ENCODE results near the gene CEP164.
"Not testable (repeated sequence)": the region's sequence is repeated elsewhere in the genome, so short reads cannot be mapped to it uniquely, and the experiment has no call there.

The CEP164 gene

DNA sequence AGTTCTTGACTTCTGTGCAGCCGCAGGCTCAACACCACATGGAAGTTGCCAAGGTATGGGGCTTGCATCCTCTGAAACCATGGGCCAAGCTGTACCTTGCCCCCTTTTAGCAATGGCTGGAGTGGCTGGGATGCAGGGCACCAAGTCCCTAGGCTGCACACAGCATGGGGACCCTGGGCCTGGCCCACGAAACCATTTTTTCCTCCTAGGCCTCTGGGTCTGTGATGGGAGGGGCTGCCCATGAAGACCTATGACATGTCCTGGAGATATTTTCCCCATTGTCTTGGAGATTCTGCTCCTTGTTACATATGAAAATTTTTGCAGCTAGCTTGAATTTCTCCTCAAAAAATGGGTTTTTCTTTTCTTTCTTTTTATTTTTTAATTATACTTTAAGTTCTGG lies 71.0 kb downstream of the CEP164 start:
- DNase-seq (ENCODE audit: low read depth), result not testable (repeated sequence)

DNA sequence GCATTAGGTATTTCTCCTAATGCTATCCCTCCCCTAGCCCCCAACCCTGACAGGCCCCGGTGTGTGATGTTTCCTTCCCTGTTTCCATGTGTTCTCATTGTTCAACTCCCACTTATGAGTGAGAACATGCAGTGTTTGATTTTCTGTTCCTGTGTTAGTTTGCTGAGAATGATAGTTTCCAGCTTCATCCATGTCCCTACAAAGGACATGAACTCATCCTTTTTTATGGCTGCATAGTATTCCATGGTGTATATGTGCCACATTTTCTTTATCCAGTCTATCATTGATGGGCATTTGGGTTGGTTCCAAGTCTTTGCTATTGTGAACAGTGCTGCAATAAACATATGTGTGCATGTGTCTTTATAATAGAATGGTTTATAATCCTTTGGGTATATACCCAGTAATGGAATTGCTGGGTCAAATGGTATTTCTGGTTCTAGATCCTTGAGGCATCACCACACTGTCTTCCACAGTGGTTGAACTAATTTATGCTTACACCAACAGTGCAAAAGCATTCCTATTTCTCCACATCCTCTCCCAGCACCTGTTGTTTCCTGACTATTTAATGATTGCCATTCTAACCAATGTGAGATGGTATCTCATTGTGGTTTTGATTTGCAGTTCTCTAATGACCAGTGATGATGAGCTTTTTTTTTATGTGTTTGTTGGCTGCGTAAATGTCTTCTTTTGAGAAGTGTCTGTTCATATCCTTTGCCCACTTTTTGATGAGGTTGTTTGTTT lies 71.6 kb downstream of the CEP164 start:
- not testable (repeated sequence) for DNase-seq (ENCODE audit: low read depth)

DNA sequence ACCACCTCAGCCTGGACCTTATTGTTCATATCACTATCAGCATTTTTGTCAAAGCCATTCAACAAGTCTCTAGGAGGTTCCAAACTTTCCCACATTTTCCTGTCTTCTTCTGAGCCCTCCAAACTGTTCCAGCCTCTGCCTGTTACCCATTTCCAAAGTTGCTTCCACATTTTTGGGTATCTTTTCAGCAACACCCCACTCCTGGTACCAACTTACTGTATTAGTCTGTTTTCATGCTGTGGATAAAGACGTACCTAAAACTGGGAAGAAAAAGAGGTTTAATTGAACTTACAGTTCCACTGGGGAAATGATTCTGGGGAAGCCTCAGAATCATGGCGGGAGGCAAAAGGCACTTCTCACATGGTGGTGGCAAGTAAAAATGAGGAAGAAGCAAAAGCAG lies 78.2 kb downstream of the CEP164 start:
- not testable (repeated sequence) for DNase-seq (ENCODE audit: low read depth)

DNA sequence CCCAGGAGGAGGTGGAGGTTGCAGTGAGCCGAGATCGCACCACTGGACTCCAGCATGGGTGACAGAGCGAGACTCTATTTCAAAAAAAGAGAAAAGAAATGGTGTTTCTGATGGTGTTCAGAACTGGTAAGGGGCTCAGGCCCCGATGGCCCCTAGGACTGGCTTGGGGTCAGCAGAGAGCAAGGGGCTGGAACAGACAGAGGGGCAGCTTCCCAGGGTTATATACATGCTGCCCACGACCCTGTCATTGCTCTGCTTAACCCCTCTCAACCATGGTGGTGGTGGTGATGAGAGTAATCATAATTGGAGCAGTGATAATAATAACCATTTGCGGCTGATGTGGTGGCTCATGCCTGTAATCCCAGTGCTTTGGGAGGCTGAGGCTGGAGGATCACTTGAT lies 79.4 kb downstream of the CEP164 start:
- no peak for DNase-seq (ENCODE audit: low read depth)

DNA sequence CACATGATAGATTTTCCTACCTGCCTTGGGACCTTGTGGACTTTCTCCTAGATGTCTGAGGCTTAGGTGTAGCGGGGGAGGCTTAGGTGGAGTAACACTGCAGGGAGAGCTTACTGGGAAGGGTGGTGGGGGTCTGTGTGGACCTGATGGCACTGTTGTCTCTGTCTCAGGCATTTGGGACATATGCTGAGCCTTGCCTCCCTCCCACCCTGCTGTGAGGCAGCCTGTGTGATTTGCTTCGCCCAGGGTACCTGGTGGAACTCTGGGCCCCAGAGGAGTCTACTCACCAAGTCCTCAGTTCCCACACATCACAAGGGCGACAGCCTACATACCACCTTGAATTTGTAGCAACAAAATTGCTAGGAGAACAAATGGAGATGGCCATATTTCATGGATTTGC lies 80.7 kb downstream of the CEP164 start:
- DNase-seq (ENCODE audit: low read depth), result no peak

DNA sequence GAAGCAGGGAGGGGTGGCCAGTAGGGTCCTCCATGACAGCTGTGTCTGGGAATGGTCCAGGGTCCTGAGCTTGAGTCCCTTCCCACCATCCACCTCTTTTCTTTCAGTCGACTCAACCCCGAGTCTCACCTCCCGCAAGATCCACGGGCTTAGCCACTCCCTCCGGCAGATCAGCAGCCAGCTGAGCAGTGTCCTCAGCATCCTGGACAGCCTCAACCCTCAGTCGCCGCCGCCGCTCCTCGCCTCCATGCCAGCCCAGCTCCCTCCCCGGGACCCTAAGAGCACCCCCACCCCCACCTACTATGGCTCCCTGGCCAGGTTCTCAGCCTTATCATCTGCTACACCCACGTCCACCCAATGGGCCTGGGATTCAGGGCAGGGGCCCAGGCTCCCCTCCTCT lies 81.9 kb downstream of the CEP164 start:
- no peak for DNase-seq (ENCODE audit: low read depth)

DNA sequence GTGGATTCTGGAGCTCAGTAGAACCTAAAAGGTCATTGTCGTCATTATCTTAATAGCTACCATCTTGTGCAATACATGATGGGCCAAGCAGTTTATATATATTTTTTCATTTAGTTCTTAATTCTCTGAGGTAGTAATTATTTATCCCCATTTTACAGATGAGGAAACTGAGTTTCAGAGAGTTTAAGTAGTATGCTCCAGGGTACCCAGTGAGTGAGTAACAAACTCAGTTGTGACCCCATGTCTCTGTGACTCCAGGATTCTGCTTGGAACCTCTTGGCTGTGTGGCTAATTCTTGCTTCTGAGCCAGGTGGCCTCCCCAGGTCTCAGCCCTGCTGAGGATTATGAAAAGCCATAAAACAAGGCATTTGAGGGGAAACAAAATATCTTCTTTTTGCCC lies 82.6 kb downstream of the CEP164 start:
- DNase-seq (ENCODE audit: low read depth), result no peak

DNA sequence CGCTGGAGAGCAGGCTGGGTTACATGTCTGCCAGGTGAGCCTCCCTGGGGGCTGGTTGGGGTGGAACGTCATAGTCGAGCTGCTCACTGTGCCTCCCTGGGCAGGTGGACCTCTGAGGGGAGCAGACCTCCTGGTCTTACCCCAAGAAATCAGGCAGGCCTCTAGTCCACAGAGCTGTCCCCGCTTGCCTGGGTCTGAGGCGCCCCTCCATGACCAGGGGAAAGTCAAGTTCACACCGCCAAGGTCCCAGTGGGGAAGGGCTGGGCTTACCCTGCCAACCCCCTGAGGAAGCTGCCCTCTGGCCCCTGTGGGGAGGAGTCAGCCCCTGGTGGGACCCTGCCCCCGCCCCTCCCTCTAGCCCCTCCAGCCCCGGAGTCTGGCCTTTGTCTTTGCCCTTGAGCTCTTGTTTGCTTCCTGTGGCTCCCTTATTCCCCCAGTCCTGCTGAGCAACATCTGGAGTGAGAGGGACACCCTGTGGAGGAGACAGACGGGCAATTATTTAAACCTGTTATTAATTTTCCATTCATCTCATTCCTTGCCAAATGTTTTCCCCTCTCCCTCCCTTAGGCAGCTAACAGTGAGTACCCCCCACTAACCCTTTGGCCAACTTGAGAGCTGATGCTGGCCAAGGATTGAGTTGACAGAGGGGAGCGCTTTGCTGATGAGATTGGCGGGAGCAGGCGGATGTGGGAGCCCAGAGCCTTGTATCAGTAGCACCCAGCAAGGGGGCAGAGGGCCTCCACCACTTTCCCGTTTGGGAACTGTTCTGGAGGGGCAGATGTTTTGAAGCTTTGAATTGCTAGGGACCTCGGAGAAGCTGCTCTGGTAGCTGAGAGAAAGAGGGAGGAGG lies 83.4 kb downstream of the CEP164 start:
- DNase-seq (ENCODE audit: low read depth), result no peak

DNA sequence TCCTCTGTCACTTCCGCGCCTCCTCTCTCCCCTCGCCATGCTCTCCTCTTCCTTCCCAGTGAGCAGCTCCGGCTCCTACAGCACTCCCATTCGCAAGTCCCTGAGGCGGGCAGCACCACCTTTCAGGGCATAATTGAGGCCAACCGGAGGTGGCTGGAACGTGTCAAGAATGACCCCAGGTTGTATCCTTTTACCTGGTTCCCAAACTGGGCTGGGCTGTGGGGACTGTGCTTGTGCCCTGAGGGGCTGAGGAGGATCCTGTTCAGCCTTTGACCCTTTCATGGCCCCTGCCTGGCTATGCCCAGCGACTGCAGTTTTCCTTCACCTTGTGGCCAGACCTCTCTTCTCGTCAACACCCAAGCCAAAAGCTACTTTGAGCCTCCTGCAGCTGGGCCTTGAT lies 84.1 kb downstream of the CEP164 start:
- no peak for DNase-seq (ENCODE audit: low read depth)

DNA sequence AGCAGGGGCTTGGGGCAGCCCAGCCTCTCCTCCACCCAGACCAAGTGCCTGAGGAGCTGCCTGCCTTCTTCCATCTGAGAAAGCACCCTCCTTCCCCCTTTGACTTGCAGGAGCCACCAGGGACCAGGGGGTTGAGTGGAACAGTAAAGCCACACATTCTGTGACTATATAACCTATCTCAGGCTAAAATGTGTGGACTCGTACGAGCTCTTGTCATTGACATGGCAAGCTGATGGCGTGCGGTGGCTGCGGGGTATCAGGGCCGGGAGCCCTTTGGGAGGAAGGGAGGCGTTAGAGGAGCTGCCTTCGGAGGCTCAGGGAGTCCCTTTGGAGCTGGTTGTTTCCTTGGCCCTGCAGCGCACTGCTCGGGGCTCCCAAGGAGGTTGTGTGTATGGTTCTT lies 84.5 kb downstream of the CEP164 start:
- no peak for DNase-seq (ENCODE audit: low read depth)

DNA sequence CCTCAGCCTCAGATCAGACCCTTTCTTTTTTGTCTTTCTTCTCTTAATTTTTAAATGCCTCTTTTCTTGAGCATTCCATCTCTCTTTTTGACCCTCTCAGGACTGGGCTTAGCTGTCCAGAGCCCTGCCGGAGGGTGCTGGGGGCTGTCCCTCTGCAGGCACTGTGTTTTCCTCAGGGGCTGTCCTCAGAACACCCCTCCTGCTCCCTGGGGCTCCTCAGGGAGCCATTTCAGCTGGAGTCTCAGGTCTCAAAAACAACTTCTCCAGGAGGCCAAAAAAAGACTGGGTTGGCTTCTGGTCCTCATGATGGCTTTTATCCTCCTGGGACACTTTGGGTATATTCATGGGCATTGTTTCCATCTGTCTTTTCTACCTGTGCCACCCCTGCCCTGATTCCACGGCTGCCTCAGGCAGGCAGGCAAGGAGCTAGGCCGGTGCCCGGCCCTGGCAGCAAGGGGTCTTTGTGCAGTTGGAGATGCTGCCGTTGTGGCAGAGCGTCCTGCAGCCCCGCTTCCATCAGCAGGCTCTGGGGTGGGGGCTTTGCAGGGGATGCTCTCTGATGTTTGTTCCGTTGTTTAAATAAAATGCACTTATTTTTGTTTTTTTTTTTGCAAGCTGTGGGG lies 85.1 kb downstream of the CEP164 start:
- DNase-seq (ENCODE audit: low read depth), result no peak

DNA sequence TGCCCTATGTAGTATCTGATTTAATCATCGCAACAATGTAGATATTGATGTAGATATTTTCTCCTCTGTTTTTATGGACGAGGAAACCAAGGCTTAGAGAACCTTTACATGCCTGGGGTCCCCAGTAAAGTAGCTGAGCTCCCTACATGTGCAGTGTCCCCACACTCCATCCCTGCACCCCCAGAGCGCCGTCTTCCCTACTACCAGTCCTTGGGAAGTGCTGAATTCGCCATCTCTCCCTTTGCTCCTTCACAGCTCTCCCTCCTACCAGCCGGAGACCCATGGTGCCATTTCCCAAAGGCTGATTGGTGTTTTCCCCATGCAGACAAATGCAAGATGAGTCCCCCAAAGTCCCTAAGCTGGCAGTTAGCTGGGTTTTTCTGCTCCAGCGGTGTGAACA lies 86.0 kb downstream of the CEP164 start:
- no peak for DNase-seq (ENCODE audit: low read depth)

DNA sequence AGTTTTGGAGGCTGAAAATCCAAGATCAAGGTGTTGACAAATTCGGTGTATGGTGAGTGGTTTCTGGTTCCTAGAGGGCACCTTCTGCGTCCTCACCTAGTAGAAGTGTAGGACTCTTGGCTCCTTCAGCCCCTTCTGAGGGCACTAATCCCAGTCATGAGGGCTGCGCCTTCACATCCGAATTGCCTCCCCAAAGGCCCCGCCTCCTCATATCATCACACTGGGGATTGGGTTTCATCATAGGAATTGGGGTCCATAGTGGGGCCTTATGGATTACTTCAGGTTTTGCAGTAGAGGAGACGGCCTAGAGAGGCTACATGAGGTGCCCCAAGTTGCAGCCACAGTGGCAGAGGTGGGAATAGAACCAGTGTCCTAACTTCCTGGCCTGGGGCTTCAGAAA lies 87.1 kb downstream of the CEP164 start:
- DNase-seq (ENCODE audit: low read depth), result no peak

DNA sequence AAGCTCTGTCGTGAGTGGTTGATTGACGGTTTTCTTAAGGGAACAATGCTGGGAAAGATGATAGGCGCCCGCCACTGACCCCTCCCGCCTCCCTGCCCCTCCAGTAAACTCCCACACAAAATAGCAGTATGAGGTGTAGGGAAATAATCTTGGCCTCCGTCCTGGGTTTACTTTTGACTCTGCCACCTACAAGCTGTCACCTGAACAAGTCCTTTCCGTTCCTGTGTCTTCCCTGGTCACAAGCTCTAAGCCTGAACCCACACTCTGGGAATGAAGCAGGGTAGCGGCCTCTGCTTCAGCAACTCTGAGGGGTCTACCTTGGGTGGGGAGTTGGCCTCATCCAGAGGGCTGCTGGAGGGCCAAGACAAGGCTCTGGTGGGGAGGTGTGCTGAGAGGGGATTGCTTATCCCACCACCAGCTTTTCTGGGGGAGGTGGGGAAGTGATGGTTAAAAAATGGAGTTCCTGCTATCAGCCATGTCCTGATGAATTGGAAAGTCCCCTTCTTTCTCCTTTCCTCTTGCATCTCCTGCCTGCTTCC lies 87.8 kb downstream of the CEP164 start:
- DNase-seq (ENCODE audit: low read depth), result no peak

DNA sequence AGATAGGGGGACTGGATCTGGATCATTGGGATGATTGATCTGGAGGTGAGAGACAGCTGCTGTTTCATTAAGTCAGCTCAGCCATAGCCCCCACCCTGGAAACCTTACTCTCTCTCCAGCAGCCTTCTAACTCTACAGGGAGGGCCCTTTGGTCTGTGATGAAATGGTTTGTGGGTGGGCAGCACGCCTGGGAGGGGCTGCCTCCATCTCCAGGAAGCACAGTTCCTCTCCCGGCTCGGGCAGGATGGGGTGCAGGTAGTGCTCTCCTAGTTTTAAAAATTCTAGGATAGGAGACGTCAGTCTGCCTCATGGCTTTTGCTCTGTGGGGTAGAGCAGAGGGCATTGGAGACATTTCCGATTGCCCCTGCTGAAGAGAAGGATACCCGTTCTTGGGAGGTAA lies 89.7 kb downstream of the CEP164 start:
- no peak for DNase-seq (ENCODE audit: low read depth)

DNA sequence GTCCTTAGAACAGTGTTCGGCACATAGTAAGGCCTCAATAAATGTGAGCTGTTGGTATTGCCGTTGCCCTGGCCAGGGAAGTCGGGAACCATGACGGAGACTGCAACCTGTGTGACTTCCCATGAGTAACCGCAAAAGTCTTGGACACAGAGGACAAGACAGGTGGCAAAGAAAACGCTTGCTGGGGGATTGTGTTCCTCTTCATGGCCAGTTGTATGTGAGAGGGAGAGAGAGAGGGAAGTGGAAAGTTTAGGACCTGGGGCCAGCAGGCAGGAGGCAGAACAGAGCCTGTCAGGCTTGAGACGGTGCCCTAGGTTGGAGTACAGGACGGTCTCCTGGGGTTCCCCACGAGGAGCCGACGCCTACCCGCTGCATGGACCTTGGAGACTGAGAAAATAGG lies 90.2 kb downstream of the CEP164 start:
- no peak for DNase-seq (ENCODE audit: low read depth)

DNA sequence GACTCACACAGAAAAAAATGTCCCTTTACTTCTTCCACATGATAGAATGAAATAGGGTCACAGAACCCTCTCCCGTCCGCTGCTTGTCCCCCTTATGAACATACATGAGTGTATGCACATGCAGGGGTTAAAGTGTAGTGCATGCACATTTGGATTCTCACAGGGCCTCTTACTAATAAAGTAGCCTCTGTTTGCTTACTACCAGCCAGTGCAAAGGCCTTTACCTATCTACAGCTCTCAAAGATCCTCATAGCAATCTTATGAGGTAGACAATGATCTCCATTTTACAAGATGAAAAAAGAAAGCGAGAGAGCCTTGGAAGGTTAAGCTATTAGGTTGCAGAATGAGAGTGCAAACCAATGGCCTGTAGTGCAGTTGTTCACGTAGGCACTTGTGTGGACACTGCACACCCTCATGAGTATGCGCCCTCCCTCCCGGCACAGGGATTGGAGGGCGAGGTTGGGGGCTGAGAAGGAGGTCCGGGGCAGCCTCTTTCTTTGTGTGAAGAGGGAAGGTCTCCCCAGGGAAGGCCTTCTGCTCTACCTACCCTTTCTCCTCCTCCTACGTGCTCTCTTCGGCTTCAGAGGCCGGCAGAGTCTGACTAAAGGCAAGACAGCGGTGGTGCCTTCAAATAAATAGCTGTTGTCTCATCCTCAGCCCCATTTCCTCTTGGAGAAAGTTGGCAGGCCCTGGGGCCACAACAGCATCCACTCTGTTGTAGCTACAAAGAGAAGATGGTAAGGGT lies 91.3 kb downstream of the CEP164 start:
- DNase-seq (ENCODE audit: low read depth), result no peak

DNA sequence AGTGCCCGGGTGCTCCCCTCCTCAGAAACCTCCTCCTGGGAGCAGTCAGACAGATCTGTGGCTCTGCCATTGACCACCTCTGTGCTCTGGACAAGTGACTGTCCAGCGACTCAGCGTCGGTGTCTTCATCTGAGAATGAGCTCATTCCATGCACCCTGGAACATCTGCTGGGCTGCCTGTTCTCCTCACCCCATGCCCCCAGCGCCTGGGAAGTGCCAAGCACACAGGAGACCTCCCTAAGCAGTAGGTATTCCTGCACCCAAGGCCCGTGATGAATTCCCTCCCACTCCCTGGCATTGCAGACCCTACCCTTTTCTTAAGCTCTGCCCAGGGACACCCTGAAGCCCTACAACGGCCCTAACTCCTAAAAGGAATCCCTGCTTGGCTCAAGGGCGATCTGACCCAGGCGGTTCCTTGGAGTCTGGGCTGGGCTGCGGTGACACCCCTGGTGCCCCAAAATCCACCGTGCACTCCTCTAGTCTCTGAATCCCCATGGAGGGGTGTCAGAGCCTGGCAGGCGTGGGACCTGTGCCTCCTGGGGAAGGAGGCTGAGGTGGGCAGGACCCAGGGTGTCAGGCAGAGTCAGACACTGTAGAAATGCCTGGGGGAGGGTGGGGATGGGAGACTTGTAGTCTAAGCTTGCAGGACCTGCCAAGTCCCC lies 92.0 kb downstream of the CEP164 start:
- DNase-seq (ENCODE audit: low read depth), result peak; percentile 10

DNA sequence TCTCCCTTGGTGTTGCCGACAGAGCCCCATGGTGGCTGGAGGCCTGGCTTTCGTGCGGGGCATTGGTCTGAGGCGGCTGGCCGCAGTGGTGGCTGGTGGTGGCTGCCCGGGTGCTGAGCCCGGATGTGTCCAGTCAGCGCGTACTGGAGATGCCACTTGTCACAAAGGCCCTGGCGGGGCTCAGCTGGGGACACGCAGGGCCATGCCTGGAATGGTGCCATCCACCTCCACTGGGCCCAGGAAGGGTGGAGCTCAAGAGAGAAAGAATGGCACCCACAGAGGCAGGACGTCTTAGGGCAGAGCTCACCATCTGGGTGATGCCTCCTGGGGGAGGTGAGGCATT lies 92.5 kb downstream of the CEP164 start:
- DNase-seq (ENCODE audit: low read depth), result no peak

DNA sequence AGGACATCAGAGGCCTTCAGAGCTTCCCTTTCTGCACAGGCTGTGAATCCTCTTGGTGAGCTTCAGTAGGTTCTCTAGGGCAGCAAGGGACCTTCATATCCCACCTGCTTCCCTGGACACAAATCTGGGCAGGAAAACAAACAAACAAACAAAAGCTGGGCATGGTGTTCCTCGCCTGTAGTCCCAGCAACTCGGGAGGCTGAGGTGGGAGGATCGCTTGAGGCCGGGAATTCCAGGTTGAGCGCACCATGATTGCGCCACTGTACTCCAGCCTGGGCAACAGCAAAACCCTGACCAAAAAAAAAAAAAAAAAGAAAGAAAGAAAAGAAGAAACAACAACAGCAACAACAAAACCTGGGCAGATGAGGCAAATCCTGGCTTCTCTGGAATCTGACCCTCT lies 92.9 kb downstream of the CEP164 start:
- DNase-seq (ENCODE audit: low read depth), result no peak

DNA sequence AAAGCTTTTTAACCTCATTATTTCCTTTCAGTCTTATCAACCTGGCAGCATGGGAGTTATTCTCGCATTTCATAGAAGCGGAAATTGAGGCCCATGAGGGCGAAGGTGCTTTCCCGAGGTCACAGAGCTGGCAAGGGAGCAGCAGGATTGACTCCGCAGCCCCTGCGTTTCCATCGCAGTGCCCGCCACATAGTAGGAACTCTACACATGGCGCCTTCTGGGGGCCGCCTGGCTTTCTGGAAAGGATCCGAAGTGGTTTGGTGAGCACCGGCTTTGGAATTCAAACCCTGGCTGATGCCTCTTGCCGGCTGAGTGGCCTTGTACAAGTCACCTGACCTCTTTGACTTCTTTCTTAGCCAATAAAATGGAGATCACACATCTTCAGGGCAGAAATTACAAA lies 93.4 kb downstream of the CEP164 start:
- DNase-seq (ENCODE audit: low read depth), result no peak

DNA sequence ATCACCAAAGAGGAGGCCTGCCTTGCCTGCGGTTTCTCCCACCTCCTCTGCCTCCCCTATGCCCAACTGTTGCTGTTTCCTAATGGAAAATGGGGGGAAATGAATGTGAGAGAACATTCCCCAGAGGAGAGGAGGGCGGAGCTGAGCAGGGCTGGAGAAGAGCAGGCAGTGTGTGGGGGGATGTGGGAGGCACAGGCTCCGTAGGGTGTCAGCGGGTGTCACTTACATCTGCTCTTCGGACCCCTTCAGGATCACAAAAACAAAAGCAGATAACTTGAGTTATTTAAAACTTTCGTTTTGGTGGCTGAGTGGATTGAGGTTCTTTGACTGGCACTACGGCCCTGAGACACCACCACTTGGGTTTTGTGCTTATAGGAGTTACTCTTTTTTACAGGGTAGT lies 93.8 kb downstream of the CEP164 start:
- no peak for DNase-seq (ENCODE audit: low read depth)
